ENCODE data around the gene ANKRD13A. TPM values are rescaled to one million over a fixed set of nuclear protein-coding genes. Genes with fewer than 3 reads are reported as not detected.

Gene ANKRD13A
- total and polyA plus RNA-seq, 12 donors, result 14.0 to 29.0 (median 18.6) TPM

GRCh38 chr12:109997393-109997792, 1.8 kb upstream of the ANKRD13A start:
- intact Hi-C loops (cut with DNase I), result loop anchor here in 1 of 10 donors (10.0 kb wide), 1 partner anchor 53 kb away; no protein-coding TSS in a partner anchor
- no peaks in the 10 kb centered on the region for H3K9me3 ChIP-seq
- no peak for TF ChIP-seq CTCF (IDR thresholded peaks at IDR 0.05)
- DNase-seq, result no peak
- ATAC-seq, result no peak
- no peaks in the 10 kb centered on the region for H3K27me3 ChIP-seq
- H3K27ac ChIP-seq, result no peak overlapping the region
- peaks cover 0 to 9% (median 0%) of the 10 kb centered on the region in 9 donors for H3K36me3 ChIP-seq
- WGBS, 2 donors, result 94 to 95% methylated on average over 4 of the region's 4 CpGs
- H3K4me3 ChIP-seq, result no peak overlapping the region
- H3K4me1 ChIP-seq, result peaks cover 0 to 78% (median 56%) of the 10 kb centered on the region in 9 donors

GRCh38 chr12:109998241-109998903, 858 bp upstream of the ANKRD13A start:
- DNase-seq (no peak), ATAC-seq (no peak)
- peaks cover 0 to 76% (median 47%) of the 10 kb centered on the region in 9 donors for H3K4me1 ChIP-seq
- H3K36me3 ChIP-seq, result peaks cover 0 to 9% (median 0%) of the 10 kb centered on the region in 9 donors
- intact Hi-C loops (cut with DNase I), result loop anchor here in 1 of 10 donors (10.0 kb wide), 1 partner anchor 54 kb away; no protein-coding TSS in a partner anchor
- peak overlapping the region in 9 of 10 donors; percentile 73 to 97 (median 87) for H3K27ac ChIP-seq
- H3K4me3 ChIP-seq, result peak overlapping the region in 9 of 10 donors; percentile 76 to 98 (median 90)
- no peaks in the 10 kb centered on the region for H3K9me3 ChIP-seq
- WGBS, 2 donors, result 54 to 64% methylated on average over 9 of the region's 9 CpGs
- TF ChIP-seq CTCF (IDR thresholded peaks at IDR 0.05), result no peak
- no peaks in the 10 kb centered on the region for H3K27me3 ChIP-seq

- H3K4me1 ChIP-seq, result peaks cover 0 to 63% (median 35%) of the 10 kb centered on the region in 9 donors
- TF ChIP-seq CTCF (IDR thresholded peaks at IDR 0.05), result no peak
- DNase-seq, result no peak
- H3K36me3 ChIP-seq, result peaks cover 0 to 14% (median 0%) of the 10 kb centered on the region in 9 donors
- peak overlapping the region in 9 of 10 donors; percentile 73 to 97 (median 87) for H3K27ac ChIP-seq
- ATAC-seq, result no peak
- intact Hi-C loops (cut with DNase I), result loop anchor here in 1 of 10 donors (10.0 kb wide), 1 partner anchor 55 kb away; no protein-coding TSS in a partner anchor
- no peaks in the 10 kb centered on the region for H3K27me3 ChIP-seq
- WGBS, 2 donors, result 0 to 1% methylated on average over 22 to 27 of the region's 27 CpGs
- peak overlapping the region; percentile 76 to 98 (median 92) for H3K4me3 ChIP-seq
- no peaks in the 10 kb centered on the region for H3K9me3 ChIP-seq
These were observed 380 bp downstream of the ANKRD13A start for GRCh38 chr12:109999649-109999971.

- intact Hi-C loops (cut with DNase I), result loop anchor here in 1 of 10 donors (10.0 kb wide), 1 partner anchor 55 kb away; no protein-coding TSS in a partner anchor
- H3K4me3 ChIP-seq, result peak overlapping the region; percentile 76 to 98 (median 92)
- no peaks in the 10 kb centered on the region for H3K27me3 ChIP-seq
- peak overlapping the region in 9 of 10 donors; percentile 73 to 97 (median 87) for H3K27ac ChIP-seq
- peaks cover 0 to 59% (median 30%) of the 10 kb centered on the region in 9 donors for H3K4me1 ChIP-seq
- ATAC-seq (no peak), DNase-seq (no peak)
- no peak for TF ChIP-seq CTCF (IDR thresholded peaks at IDR 0.05)
- no peaks in the 10 kb centered on the region for H3K9me3 ChIP-seq
- 2 to 3% methylated on average over 17 of the region's 17 CpGs for WGBS, 2 donors
- H3K36me3 ChIP-seq, result peaks cover 0 to 15% (median 0%) of the 10 kb centered on the region in 9 donors
These were observed 814 bp downstream of the ANKRD13A start for GRCh38 chr12:109999983-110000505.

Data from heart right ventricle (tissue), 16 donors.